Prostate gland (tissue), 2 donors: Measurements from ENCODE around the gene KRTAP22-2.

Source experiments
- POLR2A ChIP-seq: fragments of 450-650 bp; IDR thresholded peaks from one replicate; pipeline ENCODE4 v1.6.1; 2016; ENCODE audit warnings: antibody characterized with exemption, mild to moderate bottlenecking
- TF ChIP-seq, protein P1 (sequence below), 4 experiments: fragments of 200-600 bp in 2 of 4; fragments of 450-650 bp in 2 of 4; sonication (generic) in 2 of 4; IDR thresholded peaks; 1 replicate in 3 of 4; 2 replicates in 1 of 4; pipeline ENCODE4 v1.5.1; 2016 to 2019; ENCODE audit warnings: antibody characterized with exemption in 4 of 4, mild to moderate bottlenecking in 2 of 4, moderate library complexity in 2 of 4

DNA sequence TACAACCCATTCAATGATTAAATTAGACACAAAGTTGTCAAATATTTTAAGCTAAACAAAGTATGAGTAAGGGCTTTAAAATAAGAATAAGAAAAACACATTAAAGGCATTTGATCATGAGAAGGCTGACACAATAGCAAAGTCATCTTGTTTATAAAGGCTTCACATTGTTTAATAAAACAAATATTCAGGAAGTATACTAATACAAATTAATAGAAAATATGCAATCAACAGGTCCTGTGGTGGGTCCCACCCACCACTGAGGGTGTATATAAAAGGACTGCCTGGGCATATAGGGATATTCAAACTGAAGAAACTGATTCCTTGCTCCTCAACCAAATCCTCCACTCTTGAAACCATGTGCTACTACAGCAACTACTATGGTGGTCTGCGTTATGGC lies 44.7 kb upstream of the KRTAP22-2 start, which contains the start of gene KRTAP20-2:
- TF ChIP-seq, protein P1, sequence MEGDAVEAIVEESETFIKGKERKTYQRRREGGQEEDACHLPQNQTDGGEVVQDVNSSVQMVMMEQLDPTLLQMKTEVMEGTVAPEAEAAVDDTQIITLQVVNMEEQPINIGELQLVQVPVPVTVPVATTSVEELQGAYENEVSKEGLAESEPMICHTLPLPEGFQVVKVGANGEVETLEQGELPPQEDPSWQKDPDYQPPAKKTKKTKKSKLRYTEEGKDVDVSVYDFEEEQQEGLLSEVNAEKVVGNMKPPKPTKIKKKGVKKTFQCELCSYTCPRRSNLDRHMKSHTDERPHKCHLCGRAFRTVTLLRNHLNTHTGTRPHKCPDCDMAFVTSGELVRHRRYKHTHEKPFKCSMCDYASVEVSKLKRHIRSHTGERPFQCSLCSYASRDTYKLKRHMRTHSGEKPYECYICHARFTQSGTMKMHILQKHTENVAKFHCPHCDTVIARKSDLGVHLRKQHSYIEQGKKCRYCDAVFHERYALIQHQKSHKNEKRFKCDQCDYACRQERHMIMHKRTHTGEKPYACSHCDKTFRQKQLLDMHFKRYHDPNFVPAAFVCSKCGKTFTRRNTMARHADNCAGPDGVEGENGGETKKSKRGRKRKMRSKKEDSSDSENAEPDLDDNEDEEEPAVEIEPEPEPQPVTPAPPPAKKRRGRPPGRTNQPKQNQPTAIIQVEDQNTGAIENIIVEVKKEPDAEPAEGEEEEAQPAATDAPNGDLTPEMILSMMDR (IDR thresholded peaks at IDR 0.05) = no peak
- TF ChIP-seq POLR2A = no peak
